ENCODE data around the gene KLHL9.

- TF ChIP-seq CTCF (tag by site-specific recombination; IDR thresholded peaks at IDR 0.05) (no peak), ZNF639 (tag by site-specific recombination; IDR thresholded peaks at IDR 0.05) (no peak), ZNF549 (tag by site-specific recombination; IDR thresholded peaks at IDR 0.05) (no peak), ZNF148 (tag by site-specific recombination; IDR thresholded peaks at IDR 0.05; ENCODE audit: borderline replicate concordance) (no peak), ZNF785 (tag by site-specific recombination; IDR thresholded peaks at IDR 0.05) (no peak), TSHZ1 (tag by site-specific recombination; IDR thresholded peaks at IDR 0.05; ENCODE audit: borderline replicate concordance) (no peak), ZBTB8A (tag by site-specific recombination; IDR thresholded peaks at IDR 0.05) (no peak)
Measured at GRCh38 chr9:21287280-21287679, 47.9 kb downstream of the KLHL9 start.

Measured in HEK293 (cell line).